ENCODE data around the gene NCS1. TPM values are rescaled to one million over a fixed set of nuclear protein-coding genes. Genes with fewer than 3 reads are reported as not detected.
A peak's percentile ranks its signal among the peaks of the same experiment; 100 is the strongest.

Gene NCS1
- total and polyA plus RNA-seq, 7 experiments from 2014 or later = 0.14 to 0.85 (median 0.22) TPM; not detected in 4

DNA sequence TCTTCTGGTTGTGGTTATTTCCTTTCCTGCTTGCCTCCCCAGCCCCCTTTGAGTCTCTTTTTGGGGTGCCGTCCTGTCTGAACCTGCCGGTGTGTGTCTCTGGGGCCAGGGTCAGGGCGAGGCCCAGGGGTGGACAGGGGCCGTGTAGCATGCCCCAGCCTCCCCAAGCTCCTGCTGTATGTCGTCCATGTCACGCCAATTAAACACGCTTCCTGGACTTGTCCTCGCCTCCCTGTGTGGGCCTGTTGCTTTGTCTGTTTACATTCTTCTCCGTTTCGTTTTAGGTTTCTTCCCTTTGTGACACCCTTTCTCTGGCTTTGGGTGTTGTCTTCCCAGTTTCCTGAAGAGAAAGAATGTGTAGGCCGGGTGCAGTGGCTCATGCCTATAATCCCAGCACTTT is 64.9 kb downstream of the NCS1 start:
- ChIA-PET POLR2A (no interaction called here), CTCF (interaction anchor here (1.3 to 1.9 kb wide), 3 partner anchors 102 to 129 kb away, joined by 3 to 30 read pairs (median 9); no protein-coding TSS in a partner anchor)
- peaks cover 0 to 28% (median 15%) of the 10 kb centered on the region in 7 donors for H3K4me1 Mint-ChIP-seq
- H3K4me1 ChIP-seq (ENCODE audit: control insufficient read depth in 2 of 2, insufficient read depth in 2 of 2, low read length in 2 of 2) = peaks cover 7 to 11% of the 10 kb centered on the region in 2 donors
- no peaks in the 10 kb centered on the region for H3K36me3 Mint-ChIP-seq
- no peaks in the 10 kb centered on the region for H3K9me3 Mint-ChIP-seq
- intact Hi-C loops (cut with micrococcal nuclease) = loop anchor here (2.0 to 10.0 kb wide), 6 partner anchors 108 to 1100 kb away; partner anchors contain the start of genes C9orf78 (in 1 of the 2) and USP20 (in 1 of the 2)
- no peak overlapping the region for H3K4me3 Mint-ChIP-seq
- H3K27ac Mint-ChIP-seq = peak overlapping the region in 1 of 9 donors; percentile 70
- no peak for ATAC-seq
- H3K27me3 Mint-ChIP-seq = peaks cover 0 to 2% (median 0%) of the 10 kb centered on the region in 5 donors
- H3K4me3 ChIP-seq (ENCODE audit: low read length) = no peak overlapping the region
- H3K27ac ChIP-seq (ENCODE audit: low read depth, low read length) = no peak overlapping the region
- no peak for DNase-seq
- H3K36me3 ChIP-seq (ENCODE audit: control insufficient read depth in 2 of 3, insufficient read depth in 3 of 3, low read length in 3 of 3) = no peaks in the 10 kb centered on the region
- no peaks in the 10 kb centered on the region for H3K27me3 ChIP-seq (ENCODE audit: control insufficient read depth in 2 of 2, insufficient read depth in 2 of 2, low read length in 2 of 2)
- no peaks in the 10 kb centered on the region for H3K9me3 ChIP-seq (ENCODE audit: control insufficient read depth in 2 of 3, low read length in 3 of 3)

DNA sequence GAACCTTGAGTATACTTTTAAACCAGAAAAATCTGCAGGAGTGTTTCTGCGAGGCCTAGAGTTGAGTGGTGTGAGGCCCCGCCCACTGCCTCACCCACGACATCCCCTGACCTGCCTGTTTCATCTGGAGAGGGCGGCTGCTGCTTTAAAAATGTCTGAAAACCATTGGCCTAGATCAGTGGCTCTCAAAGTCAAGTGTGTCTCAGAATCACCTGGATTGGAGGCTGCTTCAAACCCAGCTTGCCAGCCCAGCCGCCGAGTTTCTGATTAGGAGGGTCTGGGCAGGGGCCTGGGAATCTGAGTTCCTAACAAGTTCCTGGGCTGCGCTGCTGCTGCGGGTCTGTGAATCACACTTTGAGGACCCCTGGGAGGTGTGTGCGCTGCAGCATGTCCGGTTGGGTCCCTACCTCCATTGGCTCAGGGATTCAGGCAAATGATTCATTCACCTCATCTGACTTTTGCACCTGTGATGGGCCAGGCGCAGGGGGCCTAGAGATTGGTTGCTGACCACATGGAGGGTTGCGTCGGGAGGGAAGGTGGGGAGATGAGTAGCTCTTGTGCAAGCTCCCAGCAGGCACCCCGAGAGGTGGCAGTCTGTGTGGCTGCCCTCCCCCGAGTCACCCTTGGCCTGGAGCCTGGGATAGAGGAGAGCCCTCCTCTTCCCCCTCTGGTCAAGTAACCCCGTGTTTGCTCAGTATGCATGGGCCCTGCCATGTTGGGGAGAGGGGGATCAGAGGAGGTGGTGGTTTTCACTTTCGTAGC is 65.7 kb downstream of the NCS1 start:
- no peak overlapping the region for H3K27ac Mint-ChIP-seq
- Histone ChIP-seq H3K4me1 (ENCODE audit: control insufficient read depth in 2 of 2, insufficient read depth in 2 of 2, low read length in 2 of 2) (peaks cover 7 to 14% of the 10 kb centered on the region in 2 donors), H3K9me3 (ENCODE audit: control insufficient read depth in 2 of 3, low read length in 3 of 3) (no peaks in the 10 kb centered on the region), H3K27me3 (ENCODE audit: control insufficient read depth in 2 of 2, insufficient read depth in 2 of 2, low read length in 2 of 2) (no peaks in the 10 kb centered on the region), H3K4me3 (ENCODE audit: low read length) (no peak overlapping the region), H3K27ac (ENCODE audit: low read depth, low read length) (no peak overlapping the region), H3K36me3 (ENCODE audit: control insufficient read depth in 2 of 3, insufficient read depth in 3 of 3, low read length in 3 of 3) (no peaks in the 10 kb centered on the region)
- ChIA-PET POLR2A (no interaction called here), CTCF (interaction anchor here (0.6 to 6.7 kb wide), 2 partner anchors 131 to 173 kb away, joined by 5 to 50 read pairs; no protein-coding TSS in a partner anchor)
- no peaks in the 10 kb centered on the region for H3K9me3 Mint-ChIP-seq
- no peak for ATAC-seq
- no peaks in the 10 kb centered on the region for H3K27me3 Mint-ChIP-seq
- no peaks in the 10 kb centered on the region for H3K36me3 Mint-ChIP-seq
- no peak overlapping the region for H3K4me3 Mint-ChIP-seq
- no peak for DNase-seq
- H3K4me1 Mint-ChIP-seq = peaks cover 5 to 32% (median 19%) of the 10 kb centered on the region in 7 donors
- intact Hi-C loops (cut with micrococcal nuclease) = loop anchor here (2.0 to 10.0 kb wide), 6 partner anchors 109 to 1101 kb away; partner anchors contain the start of genes C9orf78 (in 1 of the 2) and USP20 (in 1 of the 2)

DNA sequence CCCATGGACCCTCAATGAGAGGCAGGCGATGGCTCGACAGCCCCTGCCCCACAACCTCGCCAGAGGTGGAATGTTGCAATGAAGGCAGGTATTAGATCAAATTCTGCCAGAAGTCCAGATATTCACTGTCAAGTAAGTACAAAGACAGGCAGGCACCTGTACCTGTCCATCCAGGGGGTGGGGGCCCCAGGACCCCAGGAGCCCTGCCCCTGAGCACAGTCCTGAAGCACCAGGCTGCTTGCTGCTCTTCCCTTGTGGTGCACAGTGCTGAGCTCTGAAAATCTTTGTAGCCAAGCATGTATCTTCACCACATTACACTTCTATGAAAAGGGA is 67.1 kb downstream of the NCS1 start:
- H3K9me3 Mint-ChIP-seq = no peaks in the 10 kb centered on the region
- ATAC-seq (no peak), DNase-seq (no peak)
- Histone ChIP-seq H3K36me3 (ENCODE audit: control insufficient read depth in 2 of 3, insufficient read depth in 3 of 3, low read length in 3 of 3) (no peaks in the 10 kb centered on the region), H3K27ac (ENCODE audit: low read depth, low read length) (no peak overlapping the region), H3K4me1 (ENCODE audit: control insufficient read depth in 2 of 2, insufficient read depth in 2 of 2, low read length in 2 of 2) (peaks cover 7 to 16% of the 10 kb centered on the region in 2 donors), H3K27me3 (ENCODE audit: control insufficient read depth in 2 of 2, insufficient read depth in 2 of 2, low read length in 2 of 2) (no peaks in the 10 kb centered on the region), H3K9me3 (ENCODE audit: control insufficient read depth in 2 of 3, low read length in 3 of 3) (no peaks in the 10 kb centered on the region), H3K4me3 (ENCODE audit: low read length) (no peak overlapping the region)
- H3K27ac Mint-ChIP-seq = no peak overlapping the region
- H3K36me3 Mint-ChIP-seq = no peaks in the 10 kb centered on the region
- POLR2A ChIA-PET = interaction anchor here (1.4 kb wide), 1 partner anchor 111 kb away, joined by 4 read pairs; no protein-coding TSS in a partner anchor
- no peaks in the 10 kb centered on the region for H3K27me3 Mint-ChIP-seq
- peaks cover 8 to 37% (median 21%) of the 10 kb centered on the region in 7 donors for H3K4me1 Mint-ChIP-seq
- intact Hi-C loops (cut with micrococcal nuclease) = loop anchor here (5.0 to 10.0 kb wide), 3 partner anchors 352 to 1102 kb away; partner anchors contain the start of genes C9orf78 (in 1 of the 2) and USP20 (in 1 of the 2)
- no peak overlapping the region for H3K4me3 Mint-ChIP-seq
- CTCF ChIA-PET = interaction anchor here (0.5 to 6.7 kb wide), 2 partner anchors 132 to 394 kb away, joined by 3 to 50 read pairs; no protein-coding TSS in a partner anchor

DNA sequence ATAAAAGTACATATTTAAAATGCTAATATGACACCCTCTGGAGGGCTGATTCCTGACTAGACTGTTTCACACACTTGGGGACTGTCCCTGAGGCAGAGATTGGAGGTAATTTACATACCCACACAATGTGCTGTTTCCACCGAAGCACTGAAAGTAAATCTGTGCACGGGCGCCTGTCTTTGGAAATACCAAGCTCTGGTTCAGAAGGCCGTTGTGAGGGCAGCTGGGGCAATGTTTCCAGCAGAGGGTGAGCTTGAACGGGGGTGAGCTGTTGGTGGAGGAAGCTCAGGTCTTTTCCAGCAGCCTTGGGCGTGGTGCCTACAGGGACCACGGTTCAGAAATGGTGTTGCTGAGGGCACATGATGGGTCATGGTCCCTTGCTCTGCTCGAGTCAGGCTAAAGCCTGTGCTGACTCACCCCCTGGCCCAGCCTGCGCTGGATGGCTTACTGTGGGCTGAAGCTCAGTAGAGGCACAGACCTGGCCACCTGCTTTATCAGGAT is 67.6 kb downstream of the NCS1 start:
- Histone ChIP-seq H3K4me1 (ENCODE audit: control insufficient read depth in 2 of 2, insufficient read depth in 2 of 2, low read length in 2 of 2) (peaks cover 7 to 16% of the 10 kb centered on the region in 2 donors), H3K9me3 (ENCODE audit: control insufficient read depth in 2 of 3, low read length in 3 of 3) (no peaks in the 10 kb centered on the region), H3K27me3 (ENCODE audit: control insufficient read depth in 2 of 2, insufficient read depth in 2 of 2, low read length in 2 of 2) (no peaks in the 10 kb centered on the region), H3K4me3 (ENCODE audit: low read length) (no peak overlapping the region), H3K36me3 (ENCODE audit: control insufficient read depth in 2 of 3, insufficient read depth in 3 of 3, low read length in 3 of 3) (no peaks in the 10 kb centered on the region), H3K27ac (ENCODE audit: low read depth, low read length) (no peak overlapping the region)
- intact Hi-C loops (cut with micrococcal nuclease) = loop anchor here (5.0 to 10.0 kb wide), 4 partner anchors 112 to 1102 kb away; partner anchors contain the start of genes C9orf78 (in 1 of the 2) and USP20 (in 1 of the 2)
- Mint-ChIP-seq H3K27me3 (no peaks in the 10 kb centered on the region), H3K4me3 (no peak overlapping the region), H3K27ac (no peak overlapping the region), H3K4me1 (peaks cover 8 to 37% (median 21%) of the 10 kb centered on the region in 7 donors), H3K9me3 (no peaks in the 10 kb centered on the region), H3K36me3 (no peaks in the 10 kb centered on the region)
- ChIA-PET POLR2A (interaction anchor here (1.0 to 1.4 kb wide), 2 partner anchors 110 to 112 kb away, joined by 3 to 4 read pairs; no protein-coding TSS in a partner anchor), CTCF (interaction anchor here (0.5 to 6.7 kb wide), 2 partner anchors 133 to 394 kb away, joined by 3 to 50 read pairs; no protein-coding TSS in a partner anchor)
- DNase-seq (peak in 1 of 9 donors; percentile 45), ATAC-seq (no peak)

DNA sequence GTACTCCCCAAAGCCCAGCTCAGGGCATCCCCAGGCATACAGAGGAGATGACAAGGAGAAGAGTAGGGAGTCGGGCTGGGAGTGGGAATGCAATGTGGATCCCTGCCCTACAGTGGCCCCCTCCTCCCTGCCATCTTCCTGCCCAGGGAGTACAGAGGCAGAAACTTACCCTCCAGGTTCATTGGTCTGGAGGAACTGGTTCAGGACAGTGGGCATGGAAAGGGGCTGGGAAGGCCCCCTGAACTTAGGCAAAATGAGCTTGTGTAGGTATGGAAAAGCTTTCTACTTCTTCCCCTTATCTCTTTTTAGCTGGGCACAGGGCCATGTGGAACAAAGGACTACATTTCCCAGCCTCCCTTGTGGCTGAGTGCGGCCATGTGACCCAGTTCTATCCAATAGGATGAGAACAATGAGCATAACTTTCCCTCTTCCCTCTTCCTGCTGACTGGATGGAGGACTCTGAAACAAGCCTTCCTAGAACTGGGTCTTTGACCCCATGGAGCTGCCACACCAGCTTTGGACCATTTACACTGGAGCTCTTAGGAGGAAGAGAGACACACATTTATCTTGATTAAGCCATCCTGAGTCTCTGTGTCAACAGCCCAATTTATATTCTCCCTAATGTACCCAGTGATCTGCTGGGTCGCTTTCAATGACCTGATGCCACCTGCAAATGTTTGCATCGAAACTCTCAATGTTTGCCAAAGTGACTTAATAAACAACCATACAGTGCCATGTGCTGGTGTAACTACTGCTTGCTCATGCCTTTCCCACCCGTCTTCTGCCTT is 68.4 kb downstream of the NCS1 start:
- no peaks in the 10 kb centered on the region for H3K9me3 ChIP-seq (ENCODE audit: control insufficient read depth in 2 of 3, low read length in 3 of 3)
- H3K4me1 ChIP-seq (ENCODE audit: control insufficient read depth in 2 of 2, insufficient read depth in 2 of 2, low read length in 2 of 2) = peaks cover 7 to 16% of the 10 kb centered on the region in 2 donors
- intact Hi-C loops (cut with micrococcal nuclease) = loop anchor here in 1 of 2 donors (5.0 kb wide), 1 partner anchor 113 kb away; no protein-coding TSS in a partner anchor
- H3K36me3 Mint-ChIP-seq = no peaks in the 10 kb centered on the region
- peak overlapping the region in 1 of 9 donors; percentile 12 for H3K27ac Mint-ChIP-seq
- H3K36me3 ChIP-seq (ENCODE audit: control insufficient read depth in 2 of 3, insufficient read depth in 3 of 3, low read length in 3 of 3) = no peaks in the 10 kb centered on the region
- peaks cover 8 to 37% (median 21%) of the 10 kb centered on the region in 7 donors for H3K4me1 Mint-ChIP-seq
- no peak overlapping the region for H3K27ac ChIP-seq (ENCODE audit: low read depth, low read length)
- H3K27me3 ChIP-seq (ENCODE audit: control insufficient read depth in 2 of 2, insufficient read depth in 2 of 2, low read length in 2 of 2) = no peaks in the 10 kb centered on the region
- H3K4me3 ChIP-seq (ENCODE audit: low read length) = no peak overlapping the region
- H3K4me3 Mint-ChIP-seq = no peak overlapping the region
- POLR2A ChIA-PET = interaction anchor here (0.7 to 1.4 kb wide), 3 partner anchors 103 to 112 kb away, joined by 3 to 4 read pairs (median 3); no protein-coding TSS in a partner anchor
- ATAC-seq = peak; percentile 62
- DNase-seq = peak in 6 of 9 donors; percentile 18 to 37 (median 28)
- no peaks in the 10 kb centered on the region for H3K27me3 Mint-ChIP-seq
- CTCF ChIA-PET = interaction anchor here (0.6 to 6.7 kb wide), 3 partner anchors 19 to 133 kb away, joined by 3 to 50 read pairs (median 3); no protein-coding TSS in a partner anchor
- no peaks in the 10 kb centered on the region for H3K9me3 Mint-ChIP-seq

DNA sequence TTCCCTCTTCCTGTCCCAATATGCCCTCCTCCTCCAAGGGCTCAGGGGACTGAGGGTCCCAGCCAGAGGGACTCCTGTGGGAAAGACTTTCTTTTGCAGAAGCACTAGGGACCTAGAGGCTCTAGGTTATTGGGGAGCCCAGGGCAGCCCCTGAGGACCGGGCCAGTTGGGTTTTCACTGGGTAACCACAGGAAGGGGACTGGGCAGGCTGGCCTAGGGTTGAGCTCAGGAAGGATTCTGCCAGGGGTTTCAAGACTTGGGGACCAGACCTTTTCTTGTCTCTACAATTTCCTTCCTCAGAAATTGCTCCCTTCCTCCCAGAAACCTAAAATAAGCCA is 69.0 kb downstream of the NCS1 start:
- Histone ChIP-seq H3K9me3 (ENCODE audit: control insufficient read depth in 2 of 3, low read length in 3 of 3) (no peaks in the 10 kb centered on the region), H3K27ac (ENCODE audit: low read depth, low read length) (no peak overlapping the region), H3K4me3 (ENCODE audit: low read length) (no peak overlapping the region), H3K27me3 (ENCODE audit: control insufficient read depth in 2 of 2, insufficient read depth in 2 of 2, low read length in 2 of 2) (no peaks in the 10 kb centered on the region), H3K36me3 (ENCODE audit: control insufficient read depth in 2 of 3, insufficient read depth in 3 of 3, low read length in 3 of 3) (no peaks in the 10 kb centered on the region), H3K4me1 (ENCODE audit: control insufficient read depth in 2 of 2, insufficient read depth in 2 of 2, low read length in 2 of 2) (peaks cover 7 to 16% of the 10 kb centered on the region in 2 donors)
- DNase-seq (no peak), ATAC-seq (no peak)
- Mint-ChIP-seq H3K4me3 (no peak overlapping the region), H3K36me3 (no peaks in the 10 kb centered on the region), H3K4me1 (peaks cover 8 to 32% (median 21%) of the 10 kb centered on the region in 7 donors), H3K27me3 (no peaks in the 10 kb centered on the region), H3K9me3 (no peaks in the 10 kb centered on the region), H3K27ac (no peak overlapping the region)
- CTCF ChIA-PET = interaction anchor here (0.6 to 6.7 kb wide), 3 partner anchors 22 to 441 kb away, joined by 3 to 50 read pairs (median 4); no protein-coding TSS in a partner anchor
- POLR2A ChIA-PET = no interaction called here
- intact Hi-C loops (cut with micrococcal nuclease) = loop anchor here in 1 of 2 donors (5.0 kb wide), 1 partner anchor 114 kb away; no protein-coding TSS in a partner anchor

All from naive thymus-derived CD4-positive, alpha-beta T cell (primary cell).